ENCODE results near the gene PIK3CB. TPM values are rescaled to one million over a fixed set of nuclear protein-coding genes. Genes with fewer than 3 reads are reported as not detected.
A peak's percentile ranks its signal among the peaks of the same experiment; 100 is the strongest.
"Not testable (repeated sequence)": the region's sequence is repeated elsewhere in the genome, so short reads cannot be mapped to it uniquely, and the experiment has no call there.

The PIK3CB gene
- total RNA-seq, 1 donor from 2014 or later = 18.5 TPM

- DNase-seq (ENCODE audit: low spot score) = not testable (repeated sequence)
Measured at GRCh38 chr3:138846824-138847223, 12.1 kb upstream of the PIK3CB start.

GRCh38 chr3:138846262-138846791, 11.6 kb upstream of the PIK3CB start:
- no peak for DNase-seq (ENCODE audit: low spot score)

GRCh38 chr3:138845771-138846173, 11.0 kb upstream of the PIK3CB start:
- no peak for DNase-seq (ENCODE audit: low spot score)

GRCh38 chr3:138845181-138845601, 10.5 kb upstream of the PIK3CB start:
- DNase-seq (ENCODE audit: low spot score) = no peak

GRCh38 chr3:138842483-138843188, 7.9 kb upstream of the PIK3CB start:
- DNase-seq (ENCODE audit: low spot score) = no peak

- not testable (repeated sequence) for DNase-seq (ENCODE audit: low spot score)
Measured at GRCh38 chr3:138838385-138838784, 3.7 kb upstream of the PIK3CB start.

GRCh38 chr3:138835846-138836245, 1.1 kb upstream of the PIK3CB start:
- not testable (repeated sequence) for DNase-seq (ENCODE audit: low spot score)

GRCh38 chr3:138835397-138835757, 649 bp upstream of the PIK3CB start:
- no peak for DNase-seq (ENCODE audit: low spot score)

GRCh38 chr3:138833899-138834595, 681 bp downstream of the PIK3CB start:
- peak; percentile 55 for DNase-seq (ENCODE audit: low spot score)

- not testable (repeated sequence) for DNase-seq (ENCODE audit: low spot score)
Measured at GRCh38 chr3:138832473-138833057, 2.2 kb downstream of the PIK3CB start.

- no peak for DNase-seq (ENCODE audit: low spot score)
Measured at GRCh38 chr3:138829886-138830510, 4.7 kb downstream of the PIK3CB start.

- no peak for DNase-seq (ENCODE audit: low spot score)
Measured at GRCh38 chr3:138829097-138829496, 5.6 kb downstream of the PIK3CB start.

GRCh38 chr3:138827222-138827621, 7.5 kb downstream of the PIK3CB start:
- no peak for DNase-seq (ENCODE audit: low spot score)

GRCh38 chr3:138825336-138825735, 9.4 kb downstream of the PIK3CB start:
- DNase-seq (ENCODE audit: low spot score) = no peak

GRCh38 chr3:138824114-138824506, 10.6 kb downstream of the PIK3CB start:
- DNase-seq (ENCODE audit: low spot score) = no peak

- DNase-seq (ENCODE audit: low spot score) = not testable (repeated sequence)
Measured at GRCh38 chr3:138820379-138820778, 14.3 kb downstream of the PIK3CB start.

GRCh38 chr3:138818185-138818860, 16.4 kb downstream of the PIK3CB start:
- no peak for DNase-seq (ENCODE audit: low spot score)

- no peak for DNase-seq (ENCODE audit: low spot score)
Measured at GRCh38 chr3:138817695-138818094, 17.0 kb downstream of the PIK3CB start.

GRCh38 chr3:138812806-138813205, 21.9 kb downstream of the PIK3CB start:
- no peak for DNase-seq (ENCODE audit: low spot score)

GRCh38 chr3:138809500-138810256, 25.1 kb downstream of the PIK3CB start:
- DNase-seq (ENCODE audit: low spot score) = no peak
